Superior temporal gyrus (tissue), 1 donor: ENCODE measurements around the gene FAM229B.
A peak's percentile ranks its signal among the peaks of the same experiment; 100 is the strongest.
"Not testable (repeated sequence)": the region's sequence is repeated elsewhere in the genome, so short reads cannot be mapped to it uniquely, and the experiment has no call there.

Experiments used
- DNase-seq: peaks from one replicate; pipeline ENCODE4 v3.0.0-alpha.2; 2016; ENCODE audit errors: extremely low spot score

FAM229B gene

GRCh38 chr6:112087136-112087911 lies at the start of gene FAM229B, which contains the start of gene TUBE1:
Gene FAM229B, plus strand, starts transcription at chr6:112087591. Its CDS starts 11,693 bp downstream, at chr6:112099284.
Gene TUBE1, minus strand, starts transcription at chr6:112087482. Its CDS starts 48 bp downstream, at chr6:112087434.
- peak; percentile 97 for DNase-seq

GRCh38 chr6:112037783-112038216 lies 49.6 kb upstream of the FAM229B start:
- no peak for DNase-seq

- no peak for DNase-seq
Measured at GRCh38 chr6:112038268-112038667, 49.1 kb upstream of the FAM229B start.

- no peak for DNase-seq
Measured at GRCh38 chr6:112038756-112039430, 48.5 kb upstream of the FAM229B start.

- no peak for DNase-seq
Measured at GRCh38 chr6:112039431-112039770, 48.0 kb upstream of the FAM229B start.

GRCh38 chr6:112040956-112041355 lies 46.4 kb upstream of the FAM229B start:
- no peak for DNase-seq

- no peak for DNase-seq
Measured at GRCh38 chr6:112041535-112041934, 45.9 kb upstream of the FAM229B start.

GRCh38 chr6:112043032-112044007 lies 44.1 kb upstream of the FAM229B start:
- peak; percentile 94 for DNase-seq

- no peak for DNase-seq
Measured at GRCh38 chr6:112044196-112044595, 43.2 kb upstream of the FAM229B start.

- DNase-seq, result no peak
Measured at GRCh38 chr6:112044856-112045255, 42.5 kb upstream of the FAM229B start.

- DNase-seq, result not testable (repeated sequence)
Measured at GRCh38 chr6:112047523-112047922, 39.9 kb upstream of the FAM229B start.

GRCh38 chr6:112049026-112049799 lies 38.2 kb upstream of the FAM229B start:
- DNase-seq, result no peak

GRCh38 chr6:112049996-112050395 lies 37.4 kb upstream of the FAM229B start:
- no peak for DNase-seq

GRCh38 chr6:112050429-112050828 lies 37.0 kb upstream of the FAM229B start:
- no peak for DNase-seq

- not testable (repeated sequence) for DNase-seq
Measured at GRCh38 chr6:112051251-112051740, 36.1 kb upstream of the FAM229B start.

GRCh38 chr6:112054001-112054400 lies 33.4 kb upstream of the FAM229B start, which contains the start of gene CCN6:
Gene CCN6, plus strand, starts transcription at chr6:112054104. Its CDS starts 254 bp downstream, at chr6:112054358.
- DNase-seq, result no peak

GRCh38 chr6:112054555-112055190 lies 32.7 kb upstream of the FAM229B start:
- DNase-seq, result no peak

- no peak for DNase-seq
Measured at GRCh38 chr6:112058243-112059032, 29.0 kb upstream of the FAM229B start.

GRCh38 chr6:112061605-112062004 lies 25.8 kb upstream of the FAM229B start:
- no peak for DNase-seq
